GM18868 (cell line): Measurements from ENCODE around the gene ARMC10.
"Not testable (repeated sequence)": the region's sequence is repeated elsewhere in the genome, so short reads cannot be mapped to it uniquely, and the experiment has no call there.

Source experiments
- ATAC-seq: cut with Tn5 transposase; IDR thresholded peaks from one replicate; pipeline ENCODE4 v1.9.1; 2021; ENCODE audit warnings: mild to moderate bottlenecking, moderate library complexity; ENCODE audit not compliant: unreplicated experiment

ARMC10 gene

GRCh38 chr7:103074519-103075336, at the start of gene ARMC10, which contains the start of gene FBXL13:
Gene ARMC10 (plus strand): TSS chr7:103075140. CDS start chr7:103075273, 133 bp downstream.
Gene FBXL13 (minus strand): TSS chr7:103074796.
- peak; percentile 90 for ATAC-seq

- ATAC-seq: no peak
Observed at GRCh38 chr7:103025341-103025740, 49.6 kb upstream of the ARMC10 start.

GRCh38 chr7:103031024-103031423, 43.9 kb upstream of the ARMC10 start:
- no peak for ATAC-seq

GRCh38 chr7:103031781-103032180, 43.2 kb upstream of the ARMC10 start:
- ATAC-seq: no peak

GRCh38 chr7:103034318-103034717, 40.6 kb upstream of the ARMC10 start:
- not testable (repeated sequence) for ATAC-seq

- ATAC-seq: no peak
Observed at GRCh38 chr7:103037476-103037822, 37.5 kb upstream of the ARMC10 start.

GRCh38 chr7:103037823-103038739, 36.9 kb upstream of the ARMC10 start:
- not testable (repeated sequence) for ATAC-seq

GRCh38 chr7:103041815-103042214, 33.1 kb upstream of the ARMC10 start:
- ATAC-seq: not testable (repeated sequence)

GRCh38 chr7:103048833-103049232, 26.1 kb upstream of the ARMC10 start:
- no peak for ATAC-seq

- no peak for ATAC-seq
Observed at GRCh38 chr7:103051519-103051918, 23.4 kb upstream of the ARMC10 start.

GRCh38 chr7:103056006-103056405, 18.9 kb upstream of the ARMC10 start:
- ATAC-seq: not testable (repeated sequence)

- no peak for ATAC-seq
Observed at GRCh38 chr7:103058122-103058521, 16.8 kb upstream of the ARMC10 start.

- no peak for ATAC-seq
Observed at GRCh38 chr7:103059471-103059870, 15.5 kb upstream of the ARMC10 start.

GRCh38 chr7:103063895-103064294, 11.0 kb upstream of the ARMC10 start:
- ATAC-seq: no peak

GRCh38 chr7:103065667-103066066, 9.3 kb upstream of the ARMC10 start:
- peak; percentile 77 for ATAC-seq

- no peak for ATAC-seq
Observed at GRCh38 chr7:103068414-103069403, 6.2 kb upstream of the ARMC10 start.

GRCh38 chr7:103071000-103071399, 3.9 kb upstream of the ARMC10 start:
- ATAC-seq: no peak

GRCh38 chr7:103073989-103074518, 886 bp upstream of the ARMC10 start:
- no peak for ATAC-seq

GRCh38 chr7:103075337-103075918, 488 bp downstream of the ARMC10 start:
- peak; percentile 58 for ATAC-seq

- ATAC-seq: no peak
Observed at GRCh38 chr7:103076764-103077163, 1.8 kb downstream of the ARMC10 start.
